ENCODE measurements around the gene MIB1. TPM values are rescaled to one million over a fixed set of nuclear protein-coding genes. Genes with fewer than 3 reads are reported as not detected.

MIB1 gene
- total and polyA plus RNA-seq, 2 experiments from 2014 or later: 10.8 to 56.7 TPM

DNA sequence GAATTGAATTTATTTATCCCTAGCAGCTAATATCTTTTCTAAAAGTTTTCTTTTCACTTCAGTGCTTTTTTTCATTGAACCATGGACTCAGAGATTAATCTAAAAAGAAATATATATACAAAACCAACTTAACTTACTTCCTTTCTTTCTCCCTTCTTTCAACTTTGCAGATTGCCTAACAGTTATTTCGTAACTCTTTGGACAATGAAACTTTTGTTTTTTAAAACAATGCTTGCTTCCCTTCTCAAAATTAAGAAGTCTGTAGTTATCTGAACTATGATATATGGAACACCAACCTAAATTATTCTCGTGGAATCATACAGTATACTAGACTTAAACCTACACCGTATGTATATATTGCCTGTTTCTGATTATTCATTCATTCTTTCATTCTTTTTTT lies 62.9 kb downstream of the MIB1 start:
- no peak overlapping the region for H3K27ac ChIP-seq (ENCODE audit: low read depth)
- H3K27me3 Mint-ChIP-seq (ENCODE audit: insufficient read depth, low read depth, poor library complexity): no peaks in the 10 kb centered on the region
- no peak overlapping the region for H3K4me3 Mint-ChIP-seq

More for the DNA sequence above, 62.9 kb downstream of the MIB1 start:
- Mint-ChIP-seq H3K9me3 (no peaks in the 10 kb centered on the region), H3K36me3 (ENCODE audit: low read depth) (peaks cover 39% of the 10 kb centered on the region), H3K4me1 (no peaks in the 10 kb centered on the region), H3K27ac (no peak overlapping the region)
- no peak for ATAC-seq
- TF ChIP-seq ZNF462 (CRISPR knock-in tag; IDR thresholded peaks at IDR 0.05) (no peak), ZNF114 (CRISPR knock-in tag; IDR thresholded peaks at IDR 0.05) (no peak), STAT1 (IDR thresholded peaks at IDR 0.05; ENCODE audit: unreplicated experiment) (no peak), EZH2 (IDR thresholded peaks at IDR 0.05; ENCODE audit: low read depth, unreplicated experiment) (no peak), CREB1 (CRISPR knock-in tag; IDR thresholded peaks at IDR 0.05; ENCODE audit: low read depth) (no peak), ZNF331 (CRISPR knock-in tag; IDR thresholded peaks at IDR 0.05; ENCODE audit: low read depth) (no peak), EZH2phosphoT487 (IDR thresholded peaks at IDR 0.05; ENCODE audit: unreplicated experiment) (no peak), JUNB (IDR thresholded peaks at IDR 0.05; ENCODE audit: unreplicated experiment) (no peak), CTCF (conservative IDR thresholded peaks at IDR 0.05; ENCODE audit: low read depth in 2 of 2) (no peak), POLR2AphosphoS5 (IDR thresholded peaks at IDR 0.05; ENCODE audit: low read depth) (no peak), NANOG (IDR thresholded peaks at IDR 0.05; ENCODE audit: borderline replicate concordance) (no peak)
- TF ChIP-seq, protein P1, sequence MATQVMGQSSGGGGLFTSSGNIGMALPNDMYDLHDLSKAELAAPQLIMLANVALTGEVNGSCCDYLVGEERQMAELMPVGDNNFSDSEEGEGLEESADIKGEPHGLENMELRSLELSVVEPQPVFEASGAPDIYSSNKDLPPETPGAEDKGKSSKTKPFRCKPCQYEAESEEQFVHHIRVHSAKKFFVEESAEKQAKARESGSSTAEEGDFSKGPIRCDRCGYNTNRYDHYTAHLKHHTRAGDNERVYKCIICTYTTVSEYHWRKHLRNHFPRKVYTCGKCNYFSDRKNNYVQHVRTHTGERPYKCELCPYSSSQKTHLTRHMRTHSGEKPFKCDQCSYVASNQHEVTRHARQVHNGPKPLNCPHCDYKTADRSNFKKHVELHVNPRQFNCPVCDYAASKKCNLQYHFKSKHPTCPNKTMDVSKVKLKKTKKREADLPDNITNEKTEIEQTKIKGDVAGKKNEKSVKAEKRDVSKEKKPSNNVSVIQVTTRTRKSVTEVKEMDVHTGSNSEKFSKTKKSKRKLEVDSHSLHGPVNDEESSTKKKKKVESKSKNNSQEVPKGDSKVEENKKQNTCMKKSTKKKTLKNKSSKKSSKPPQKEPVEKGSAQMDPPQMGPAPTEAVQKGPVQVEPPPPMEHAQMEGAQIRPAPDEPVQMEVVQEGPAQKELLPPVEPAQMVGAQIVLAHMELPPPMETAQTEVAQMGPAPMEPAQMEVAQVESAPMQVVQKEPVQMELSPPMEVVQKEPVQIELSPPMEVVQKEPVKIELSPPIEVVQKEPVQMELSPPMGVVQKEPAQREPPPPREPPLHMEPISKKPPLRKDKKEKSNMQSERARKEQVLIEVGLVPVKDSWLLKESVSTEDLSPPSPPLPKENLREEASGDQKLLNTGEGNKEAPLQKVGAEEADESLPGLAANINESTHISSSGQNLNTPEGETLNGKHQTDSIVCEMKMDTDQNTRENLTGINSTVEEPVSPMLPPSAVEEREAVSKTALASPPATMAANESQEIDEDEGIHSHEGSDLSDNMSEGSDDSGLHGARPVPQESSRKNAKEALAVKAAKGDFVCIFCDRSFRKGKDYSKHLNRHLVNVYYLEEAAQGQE (IDR thresholded peaks at IDR 0.05; ENCODE audit: unreplicated experiment): no peak
- TF ChIP-seq, protein P2, sequence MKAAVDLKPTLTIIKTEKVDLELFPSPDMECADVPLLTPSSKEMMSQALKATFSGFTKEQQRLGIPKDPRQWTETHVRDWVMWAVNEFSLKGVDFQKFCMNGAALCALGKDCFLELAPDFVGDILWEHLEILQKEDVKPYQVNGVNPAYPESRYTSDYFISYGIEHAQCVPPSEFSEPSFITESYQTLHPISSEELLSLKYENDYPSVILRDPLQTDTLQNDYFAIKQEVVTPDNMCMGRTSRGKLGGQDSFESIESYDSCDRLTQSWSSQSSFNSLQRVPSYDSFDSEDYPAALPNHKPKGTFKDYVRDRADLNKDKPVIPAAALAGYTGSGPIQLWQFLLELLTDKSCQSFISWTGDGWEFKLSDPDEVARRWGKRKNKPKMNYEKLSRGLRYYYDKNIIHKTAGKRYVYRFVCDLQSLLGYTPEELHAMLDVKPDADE (IDR thresholded peaks at IDR 0.05): no peak
- Histone ChIP-seq H3K9me2 (ENCODE audit: insufficient read depth) (no peaks in the 10 kb centered on the region), H3K4me3 (no peak overlapping the region), H3K36me3 (ENCODE audit: insufficient read depth) (peaks cover 10% of the 10 kb centered on the region; the same call in 1 of the 2 replicates), H3K79me2 (replicated peaks; ENCODE audit: insufficient read depth) (no peaks in the 10 kb centered on the region), H3K27me3 (ENCODE audit: insufficient read depth) (no peaks in the 10 kb centered on the region), H3K4me2 (no peak overlapping the region), H3K4me1 (ENCODE audit: insufficient read depth) (no peaks in the 10 kb centered on the region), H2AFZ (no peak overlapping the region), H3F3A (replicated peaks; ENCODE audit: low read depth) (no peaks in the 10 kb centered on the region), H4K20me1 (replicated peaks; ENCODE audit: insufficient read depth) (no peaks in the 10 kb centered on the region)
- no peak for DNase-seq (ENCODE audit: low spot score)

Data from GM23338 (cell line).